H1 (cell line): ENCODE results near the gene EPHA10.
A peak's percentile ranks its signal among the peaks of the same experiment; 100 is the strongest.

Experiments
- BRCA1 ChIP-seq: IDR thresholded peaks from 2 replicates; pipeline ENCODE4 v1.6.1; 2012; ENCODE audit warnings: low read depth, low read length, improper control_type of control experiment
- CHD1 ChIP-seq: IDR thresholded peaks from 2 replicates; pipeline ENCODE4 v1.6.1; 2012; ENCODE audit warnings: low read depth, low read length, improper control_type of control experiment
- CHD2 ChIP-seq: IDR thresholded peaks from 2 replicates; pipeline ENCODE4 v1.6.1; 2012; ENCODE audit warnings: low read length, improper control_type of control experiment
- EP300 ChIP-seq, 2 experiments: IDR thresholded peaks; 1 replicate in 1 of 2; 2 replicates in 1 of 2; pipeline ENCODE4 v1.6.1; 2011 to 2012; ENCODE audit warnings: low read depth in 2 of 2, low read length in 2 of 2, mild to moderate bottlenecking in 2 of 2, borderline replicate concordance in 1 of 2, inconsistent platforms in 1 of 2, moderate library complexity in 1 of 2
- JUND ChIP-seq: IDR thresholded peaks from 2 replicates; pipeline ENCODE4 v1.6.1; 2011; ENCODE audit warnings: mild to moderate bottlenecking, improper control_type of control experiment, low read length
- MAFK ChIP-seq: IDR thresholded peaks from 2 replicates; pipeline ENCODE4 v1.6.1; 2012; ENCODE audit warnings: low read depth, mild to moderate bottlenecking, improper control_type of control experiment, low read length
- NRF1 ChIP-seq: IDR thresholded peaks from 2 replicates; pipeline ENCODE4 v1.6.1; 2011; ENCODE audit warnings: mild to moderate bottlenecking, low read depth, low read length, improper control_type of control experiment
- POLR2A ChIP-seq, 2 experiments: IDR thresholded peaks; 1 replicate in 1 of 2; 2 replicates in 1 of 2; pipeline ENCODE4 v1.6.1; 2011; ENCODE audit warnings: low read depth in 2 of 2, low read length in 2 of 2, mild to moderate bottlenecking in 2 of 2; ENCODE audit errors: control extremely low read depth in 1 of 2
- RAD21 ChIP-seq, 2 experiments: IDR thresholded peaks in 1 of 2; conservative IDR thresholded peaks in 1 of 2; 2 replicates each; pipeline ENCODE4 v1.6.1; 2011; ENCODE audit warnings: low read depth in 2 of 2, low read length in 2 of 2, improper control_type of control experiment in 1 of 2, inconsistent platforms in 1 of 2, mild to moderate bottlenecking in 1 of 2, moderate library complexity in 1 of 2
- SIX5 ChIP-seq: IDR thresholded peaks from 2 replicates; pipeline ENCODE4 v1.6.1; 2011; ENCODE audit warnings: mild to moderate bottlenecking, low read depth, low read length
- SP1 ChIP-seq: IDR thresholded peaks from 2 replicates; pipeline ENCODE4 v1.6.1; 2011; ENCODE audit warnings: low read depth, low read length
- TF ChIP-seq, protein P1 (sequence below), 3 experiments: IDR thresholded peaks; 1 replicate in 2 of 3; 2 replicates in 1 of 3; pipeline versions ENCODE4 v1.5.1 to v1.6.1; 2011; ENCODE audit warnings: low read length in 3 of 3, mild to moderate bottlenecking in 3 of 3, inconsistent platforms in 2 of 3, low read depth in 1 of 3, moderate library complexity in 1 of 3; ENCODE audit not compliant: insufficient read depth in 1 of 3; ENCODE audit errors: control extremely low read depth in 1 of 3
- TF ChIP-seq, protein P2 (sequence below): IDR thresholded peaks from 2 replicates; pipeline ENCODE4 v1.6.1; 2012; ENCODE audit warnings: inconsistent platforms

DNA sequence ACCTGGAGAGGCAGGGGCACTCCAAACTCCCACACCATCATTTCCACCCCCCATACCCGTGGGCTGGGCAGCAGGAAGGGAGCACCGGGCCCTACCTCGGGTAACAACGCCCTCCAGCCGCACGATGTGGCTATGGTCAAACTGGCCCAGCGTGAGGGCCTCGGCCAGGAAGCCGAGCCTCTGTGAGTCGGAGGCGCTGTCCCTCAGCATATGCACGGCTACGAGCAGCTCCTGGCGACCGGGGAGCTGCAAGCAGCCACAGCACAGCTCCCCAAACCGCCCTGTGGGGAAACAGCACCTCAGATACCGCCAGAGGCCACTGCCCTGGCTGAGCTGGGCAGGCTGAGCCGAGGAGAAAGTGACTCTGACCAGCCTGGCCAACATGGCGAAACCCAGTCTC is 43.4 kb downstream of the EPHA10 start:
- no peak for TF ChIP-seq EP300 (IDR thresholded peaks at IDR 0.05; ENCODE audit: borderline replicate concordance in 1 of 2, low read depth in 2 of 2, low read length in 2 of 2)
- TF ChIP-seq POLR2A (IDR thresholded peaks at IDR 0.05; ENCODE audit: control extremely low read depth in 1 of 2, low read depth in 2 of 2, low read length in 2 of 2) = no peak
- TF ChIP-seq SP1 = no peak
- TF ChIP-seq, protein P1, sequence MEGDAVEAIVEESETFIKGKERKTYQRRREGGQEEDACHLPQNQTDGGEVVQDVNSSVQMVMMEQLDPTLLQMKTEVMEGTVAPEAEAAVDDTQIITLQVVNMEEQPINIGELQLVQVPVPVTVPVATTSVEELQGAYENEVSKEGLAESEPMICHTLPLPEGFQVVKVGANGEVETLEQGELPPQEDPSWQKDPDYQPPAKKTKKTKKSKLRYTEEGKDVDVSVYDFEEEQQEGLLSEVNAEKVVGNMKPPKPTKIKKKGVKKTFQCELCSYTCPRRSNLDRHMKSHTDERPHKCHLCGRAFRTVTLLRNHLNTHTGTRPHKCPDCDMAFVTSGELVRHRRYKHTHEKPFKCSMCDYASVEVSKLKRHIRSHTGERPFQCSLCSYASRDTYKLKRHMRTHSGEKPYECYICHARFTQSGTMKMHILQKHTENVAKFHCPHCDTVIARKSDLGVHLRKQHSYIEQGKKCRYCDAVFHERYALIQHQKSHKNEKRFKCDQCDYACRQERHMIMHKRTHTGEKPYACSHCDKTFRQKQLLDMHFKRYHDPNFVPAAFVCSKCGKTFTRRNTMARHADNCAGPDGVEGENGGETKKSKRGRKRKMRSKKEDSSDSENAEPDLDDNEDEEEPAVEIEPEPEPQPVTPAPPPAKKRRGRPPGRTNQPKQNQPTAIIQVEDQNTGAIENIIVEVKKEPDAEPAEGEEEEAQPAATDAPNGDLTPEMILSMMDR (IDR thresholded peaks at IDR 0.05; ENCODE audit: control extremely low read depth in 1 of 3, insufficient read depth in 1 of 3, low read depth in 1 of 3, low read length in 3 of 3) = no peak
- TF ChIP-seq BRCA1 = no peak
- no peak for TF ChIP-seq NRF1
- no peak for TF ChIP-seq CHD1
- no peak for TF ChIP-seq SIX5
- TF ChIP-seq RAD21 (IDR thresholded peaks at IDR 0.05 in 1 of 2, conservative IDR thresholded peaks at IDR 0.05 in 1 of 2; ENCODE audit: low read depth in 2 of 2, low read length in 2 of 2) = peak in 1 of 2 experiments; percentile 18; a peak in 1 of 4 replicates
- TF ChIP-seq MAFK = no peak
- TF ChIP-seq, protein P2, sequence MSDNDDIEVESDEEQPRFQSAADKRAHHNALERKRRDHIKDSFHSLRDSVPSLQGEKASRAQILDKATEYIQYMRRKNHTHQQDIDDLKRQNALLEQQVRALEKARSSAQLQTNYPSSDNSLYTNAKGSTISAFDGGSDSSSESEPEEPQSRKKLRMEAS = no peak
- no peak for TF ChIP-seq JUND
- TF ChIP-seq CHD2 = no peak
